Uterus (tissue), 4 donors: ENCODE data around the gene EBLN1. TPM values are rescaled to one million over a fixed set of nuclear protein-coding genes. Genes with fewer than 3 reads are reported as not detected.

Experiments
- DNase-seq, 2 donors: peaks; one replicate each; pipeline ENCODE4 v3.0.0-alpha.2; 2019 to 2020
- H3K27ac ChIP-seq, 2 donors: fragments of 200-600 bp; sonication (generic); 1 replicate in 1 of 2; 2 replicates in 1 of 2; pipeline ENCODE4 v1.5.1; 2016 to 2018
- H3K27me3 ChIP-seq, 2 donors: fragments of 200-600 bp; sonication (generic); one replicate each; pipeline ENCODE4 v1.5.1; 2018 to 2019; ENCODE audit warnings: control low read depth in 1 of 2
- H3K36me3 ChIP-seq, 2 donors: fragments of 200-600 bp; sonication (generic); one replicate each; pipeline ENCODE4 v1.5.1; 2019; ENCODE audit warnings: control low read depth in 1 of 2
- H3K4me1 ChIP-seq, 2 donors: fragments of 200-600 bp; sonication (generic); one replicate each; pipeline ENCODE4 v1.5.1; 2018 to 2019; ENCODE audit warnings: control low read depth in 1 of 2
- H3K4me3 ChIP-seq, 2 donors: fragments of 200-600 bp; sonication (generic); 1 replicate in 1 of 2; 2 replicates in 1 of 2; pipeline ENCODE4 v1.5.1; 2018 to 2019; ENCODE audit warnings: mild to moderate bottlenecking in 1 of 2
- H3K9me3 ChIP-seq, 2 donors: fragments of 200-600 bp; sonication (generic); one replicate each; pipeline ENCODE4 v1.5.1; 2019; ENCODE audit warnings: control low read depth in 1 of 2
- CTCF ChIP-seq, 4 experiments: fragments of 200-600 bp in 2 of 4; fragments of 450-650 bp in 2 of 4; sonication (generic) in 2 of 4; IDR thresholded peaks; one replicate each; pipeline ENCODE4 v1.5.1; 2016 to 2019; ENCODE audit warnings: antibody characterized with exemption in 4 of 4, mild to moderate bottlenecking in 2 of 4, moderate library complexity in 1 of 4
- POLR2A ChIP-seq, 2 donors: fragments of 450-650 bp; IDR thresholded peaks; one replicate each; pipeline ENCODE4 v1.6.1; 2016; ENCODE audit warnings: antibody characterized with exemption in 2 of 2, mild to moderate bottlenecking in 1 of 2, moderate library complexity in 1 of 2
- intact Hi-C: fragments of 100-400 bp; cut with DNase I; formaldehyde crosslinking; loops from one replicate; pipeline ENCODE4 v1.15.1; 2023; ENCODE audit warnings: low total_unique reads
- total RNA-seq, 4 donors: library from RNA; depleted of rRNA in 3 of 4; stranded (reverse); fragments of >200 nt in 3 of 4; gene quantifications; one replicate each; pipeline versions ENCODE4 v1.1.0 to v1.2.4, GENCODE V29; 2014 to 2023
- donor health status: DM: yes; HTN: yes; CAD: no.

Gene EBLN1
- total RNA-seq, 4 donors from 2014 or later = 0.21 TPM; not detected in 3

DNA sequence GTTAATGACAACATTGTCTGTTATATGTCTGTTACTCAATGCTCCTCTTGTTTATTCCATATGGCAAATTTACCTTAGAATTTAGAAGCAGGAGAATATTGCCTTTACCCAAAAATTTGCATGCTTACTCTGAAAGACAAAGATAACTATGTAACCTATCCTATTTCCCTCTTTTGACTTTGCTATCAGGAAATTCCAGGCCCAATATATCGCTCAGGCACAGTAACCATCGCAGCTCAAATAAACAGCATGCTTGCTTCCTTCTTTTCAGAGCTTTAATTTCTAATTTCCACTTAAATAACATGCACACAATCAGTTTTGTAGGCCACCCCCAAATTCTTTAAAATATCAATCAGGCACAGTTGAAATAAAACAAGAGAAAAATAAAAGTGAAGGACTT is 57.8 kb downstream of the EBLN1 start:
- TF ChIP-seq CTCF (IDR thresholded peaks at IDR 0.05) (no peak), POLR2A (IDR thresholded peaks at IDR 0.05) (no peak)
- intact Hi-C loops = no loop called here
- Histone ChIP-seq H3K9me3 (no peaks in the 10 kb centered on the region), H3K27me3 (no peaks in the 10 kb centered on the region), H3K27ac (no peak overlapping the region), H3K36me3 (no peaks in the 10 kb centered on the region), H3K4me1 (no peaks in the 10 kb centered on the region), H3K4me3 (no peak overlapping the region)
- no peak for DNase-seq

- Histone ChIP-seq H3K36me3 (no peaks in the 10 kb centered on the region), H3K4me1 (no peaks in the 10 kb centered on the region), H3K27ac (no peak overlapping the region), H3K27me3 (no peaks in the 10 kb centered on the region), H3K9me3 (no peaks in the 10 kb centered on the region), H3K4me3 (no peak overlapping the region)
- TF ChIP-seq CTCF (IDR thresholded peaks at IDR 0.05) (no peak), POLR2A (IDR thresholded peaks at IDR 0.05) (no peak)
- intact Hi-C loops = no loop called here
- DNase-seq = no peak
These were observed 58.6 kb downstream of the EBLN1 start for GRCh38 chr10:22159180-22159579.

Other genes with a start within 250 kb of the EBLN1 start
- 10 to 100 TPM; 27.4 to 59.5 (median 37.6) TPM for gene DNAJC1, start 214.3 kb downstream of the EBLN1 start, total RNA-seq
- gene COMMD3, start 98.4 kb upstream of the EBLN1 start, total RNA-seq = 10 to 100 TPM in 3 of 4 donors, 1 to 10 TPM in 1; 7.4 to 39.5 (median 25.8) TPM
- 10 to 100 TPM; 50.2 to 85.7 (median 64.7) TPM for gene BMI1, start 103.1 kb upstream of the EBLN1 start, total RNA-seq
- gene SPAG6, start 127.5 kb upstream of the EBLN1 start, total RNA-seq = 1 to 10 TPM in 1 of 4 donors, under 1 TPM in 2, not detected in 1; 0.29 to 3.9 (median 0.49) TPM